Activated naive CD8-positive, alpha-beta T cell treated with anti-CD3 and anti-CD28 coated beads, Interleukin-2, amount 50 U/mL, for 24 hours (primary cell): Measurements from ENCODE around the gene MBNL2.

Experiments
- ATAC-seq: fragments of 150-1000 bp; cut with Tn5 transposase; one replicate; pipeline ENCODE4 v1.10.0; 2021
- DNase-seq: peaks from one replicate; pipeline ENCODE4 v3.0.0; 2021
- H3K27ac Mint-ChIP-seq: one replicate; pipeline ENCODE4 v1.8.0; 2021; ENCODE audit warnings: mild to moderate bottlenecking, mixed read lengths
- H3K27me3 Mint-ChIP-seq: one replicate; pipeline ENCODE4 v1.8.0; 2021; ENCODE audit warnings: mixed read lengths
- H3K36me3 Mint-ChIP-seq: one replicate; pipeline ENCODE4 v1.8.0; 2021; ENCODE audit warnings: low read depth, mixed read lengths
- H3K4me1 Mint-ChIP-seq: one replicate; pipeline ENCODE4 v1.8.0; 2021; ENCODE audit warnings: mixed read lengths
- H3K4me3 Mint-ChIP-seq: one replicate; pipeline ENCODE4 v1.8.0; 2021; ENCODE audit warnings: mild to moderate bottlenecking, moderate library complexity, mixed read lengths
- H3K9me3 Mint-ChIP-seq: one replicate; pipeline ENCODE4 v1.8.0; 2021; ENCODE audit warnings: mixed read lengths

The MBNL2 gene

DNA sequence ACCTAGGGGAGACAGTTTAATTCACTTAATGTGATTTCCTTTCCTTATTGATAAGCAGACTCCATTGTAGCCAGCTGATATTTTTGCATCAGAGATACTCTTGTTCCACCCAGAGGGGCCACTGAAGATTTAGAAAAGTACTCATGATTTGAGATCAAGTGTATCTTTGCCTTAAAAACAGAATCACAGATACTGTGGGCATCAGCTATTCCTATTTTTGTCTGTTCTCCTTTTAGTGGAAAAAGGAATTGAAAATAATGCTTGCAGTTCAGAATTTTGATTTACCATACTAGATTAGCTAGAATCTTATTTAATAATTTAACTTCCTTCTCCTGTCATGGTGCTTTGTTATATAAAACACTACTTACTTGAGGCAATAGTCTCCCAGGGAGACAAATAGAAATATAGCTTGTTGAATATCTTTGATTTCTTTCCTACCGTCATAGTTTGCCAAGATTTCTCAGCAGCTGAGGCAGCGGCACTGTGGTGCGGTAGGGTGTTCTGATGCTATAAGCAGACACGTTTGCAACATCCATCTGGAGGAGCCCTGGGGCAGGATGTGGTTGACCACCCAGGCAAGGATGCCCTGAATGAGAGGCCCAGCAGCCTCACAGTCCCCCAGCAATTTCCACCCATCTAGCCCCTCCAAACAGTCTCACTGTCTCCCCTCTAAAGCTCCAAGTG, 164.8 kb downstream of the MBNL2 start:
- H3K4me1 Mint-ChIP-seq: peaks cover 27% of the 10 kb centered on the region
- H3K36me3 Mint-ChIP-seq: peaks cover 16% of the 10 kb centered on the region
- DNase-seq (peak; percentile 45), ATAC-seq (peak; percentile 95)
- H3K27ac Mint-ChIP-seq: peak overlapping the region; percentile 58
- no peaks in the 10 kb centered on the region for H3K9me3 Mint-ChIP-seq
- H3K27me3 Mint-ChIP-seq: no peaks in the 10 kb centered on the region
- no peak overlapping the region for H3K4me3 Mint-ChIP-seq

DNA sequence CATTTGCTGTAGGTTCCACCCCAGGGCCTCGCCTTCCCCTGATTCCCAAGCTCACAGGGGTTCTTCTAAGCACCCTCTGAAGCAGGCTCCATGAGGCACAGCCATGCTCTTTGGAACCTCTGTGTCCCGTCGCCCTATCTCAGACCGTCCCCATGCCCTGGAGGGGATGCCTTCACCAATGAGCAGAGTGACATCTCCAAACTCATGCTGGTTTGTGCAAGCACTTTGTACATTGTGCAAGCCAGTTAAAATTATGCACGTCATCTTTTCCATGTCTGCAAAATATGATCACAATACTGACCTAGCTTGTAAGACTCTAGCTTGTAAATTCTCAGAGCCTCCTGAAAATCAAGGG, 165.3 kb downstream of the MBNL2 start:
- no peak for ATAC-seq
- Mint-ChIP-seq H3K4me3 (no peak overlapping the region), H3K27me3 (no peaks in the 10 kb centered on the region), H3K4me1 (peaks cover 27% of the 10 kb centered on the region), H3K9me3 (no peaks in the 10 kb centered on the region), H3K36me3 (peaks cover 13% of the 10 kb centered on the region), H3K27ac (peak overlapping the region; percentile 58)
- no peak for DNase-seq

DNA sequence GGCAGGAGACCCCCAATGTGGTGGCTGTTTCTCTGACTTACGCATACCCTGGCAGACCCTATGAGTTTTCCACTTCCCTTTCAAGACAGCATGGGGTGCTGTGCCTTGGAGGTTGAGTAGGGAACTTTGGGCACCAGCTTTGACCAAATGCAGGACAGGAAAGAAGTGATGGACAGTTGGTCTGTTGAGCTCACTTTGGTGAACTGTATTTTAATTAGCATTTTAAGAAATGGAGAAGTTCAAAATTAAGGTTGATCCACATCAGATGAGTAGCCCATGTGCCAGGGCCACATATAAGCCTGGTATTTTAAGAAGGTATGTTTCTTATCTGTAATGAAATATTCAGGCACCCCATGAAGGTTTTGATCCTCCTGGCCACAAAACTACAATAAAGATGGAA, 165.8 kb downstream of the MBNL2 start:
- DNase-seq: no peak
- H3K36me3 Mint-ChIP-seq: peaks cover 10% of the 10 kb centered on the region
- no peaks in the 10 kb centered on the region for H3K9me3 Mint-ChIP-seq
- peak overlapping the region; percentile 58 for H3K27ac Mint-ChIP-seq
- no peaks in the 10 kb centered on the region for H3K27me3 Mint-ChIP-seq
- ATAC-seq: no peak
- peaks cover 27% of the 10 kb centered on the region for H3K4me1 Mint-ChIP-seq
- H3K4me3 Mint-ChIP-seq: no peak overlapping the region

DNA sequence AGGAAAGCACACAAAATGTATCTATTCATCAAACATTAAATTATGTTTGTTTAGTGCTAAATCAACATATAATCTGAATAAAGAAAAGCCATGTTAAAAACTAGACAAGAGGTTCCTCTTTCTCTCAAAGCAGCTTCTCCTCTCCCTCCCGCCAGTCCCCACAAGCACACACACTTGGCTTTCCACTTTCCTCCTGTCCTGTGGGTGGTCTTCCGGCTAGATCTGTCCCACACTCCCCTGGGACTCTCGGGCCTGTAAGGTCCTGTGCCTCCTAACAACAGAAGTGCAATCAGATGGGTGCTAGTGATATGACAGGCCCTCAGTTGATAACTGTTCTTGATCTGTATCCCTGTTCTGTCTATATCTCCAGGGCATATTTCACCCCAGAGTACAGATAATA, 166.2 kb downstream of the MBNL2 start:
- Mint-ChIP-seq H3K27me3 (no peaks in the 10 kb centered on the region), H3K4me3 (no peak overlapping the region), H3K9me3 (no peaks in the 10 kb centered on the region), H3K4me1 (peaks cover 27% of the 10 kb centered on the region), H3K27ac (peak overlapping the region; percentile 17), H3K36me3 (peaks cover 8% of the 10 kb centered on the region)
- ATAC-seq (no peak), DNase-seq (no peak)

DNA sequence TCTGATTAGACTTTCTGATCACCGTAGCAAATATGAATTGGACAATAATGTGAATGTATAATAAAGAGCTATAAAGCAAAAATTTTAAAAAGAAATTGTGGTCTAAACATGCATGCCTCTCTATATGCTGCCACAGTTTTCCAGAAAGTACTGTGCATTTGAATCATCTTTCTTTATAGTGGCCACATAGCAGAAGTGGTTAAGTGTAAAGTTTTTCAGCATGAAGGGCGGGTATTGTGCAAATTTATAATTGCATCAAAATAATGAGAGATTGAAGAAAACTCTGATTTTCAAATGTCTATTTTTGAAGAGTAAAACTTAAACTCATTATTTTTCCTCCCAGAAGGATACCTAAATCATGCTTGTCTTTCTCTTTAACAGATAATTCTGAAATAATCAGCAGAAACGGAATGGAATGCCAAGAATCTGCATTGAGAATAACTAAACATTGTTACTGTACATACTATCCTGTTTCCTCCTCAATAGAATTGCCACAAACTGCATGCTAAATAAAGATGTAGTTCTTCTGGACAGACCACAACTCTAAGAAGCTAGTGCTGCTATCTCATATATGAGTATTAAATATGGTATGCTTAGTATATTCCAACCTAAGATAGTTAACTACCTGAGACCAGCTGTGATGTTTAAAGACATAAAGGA, 168.9 kb downstream of the MBNL2 start:
- Mint-ChIP-seq H3K27me3 (no peaks in the 10 kb centered on the region), H3K4me1 (peaks cover 20% of the 10 kb centered on the region), H3K27ac (no peak overlapping the region), H3K4me3 (no peak overlapping the region), H3K36me3 (peaks cover 5% of the 10 kb centered on the region), H3K9me3 (no peaks in the 10 kb centered on the region)
- ATAC-seq (no peak), DNase-seq (no peak)

DNA sequence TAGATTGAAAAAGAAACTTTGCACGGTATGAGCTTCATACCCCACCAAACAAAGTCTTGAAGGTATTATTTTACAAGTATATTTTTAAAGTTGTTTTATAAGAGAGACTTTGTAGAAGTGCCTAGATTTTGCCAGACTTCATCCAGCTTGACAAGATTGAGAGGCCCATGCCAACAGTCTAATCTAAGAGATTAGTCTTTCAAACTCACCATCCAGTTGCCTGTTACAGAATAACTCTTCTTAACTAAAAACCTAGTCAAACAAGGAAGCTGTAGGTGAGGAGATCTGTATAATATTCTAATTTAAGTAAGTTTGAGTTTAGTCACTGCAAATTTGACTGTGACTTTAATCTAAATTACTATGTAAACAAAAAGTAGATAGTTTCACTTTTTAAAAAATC, 169.9 kb downstream of the MBNL2 start:
- H3K4me3 Mint-ChIP-seq: no peak overlapping the region
- H3K36me3 Mint-ChIP-seq: peaks cover 5% of the 10 kb centered on the region
- H3K27me3 Mint-ChIP-seq: no peaks in the 10 kb centered on the region
- ATAC-seq: no peak
- H3K9me3 Mint-ChIP-seq: no peaks in the 10 kb centered on the region
- H3K4me1 Mint-ChIP-seq: peaks cover 11% of the 10 kb centered on the region
- no peak for DNase-seq
- no peak overlapping the region for H3K27ac Mint-ChIP-seq

DNA sequence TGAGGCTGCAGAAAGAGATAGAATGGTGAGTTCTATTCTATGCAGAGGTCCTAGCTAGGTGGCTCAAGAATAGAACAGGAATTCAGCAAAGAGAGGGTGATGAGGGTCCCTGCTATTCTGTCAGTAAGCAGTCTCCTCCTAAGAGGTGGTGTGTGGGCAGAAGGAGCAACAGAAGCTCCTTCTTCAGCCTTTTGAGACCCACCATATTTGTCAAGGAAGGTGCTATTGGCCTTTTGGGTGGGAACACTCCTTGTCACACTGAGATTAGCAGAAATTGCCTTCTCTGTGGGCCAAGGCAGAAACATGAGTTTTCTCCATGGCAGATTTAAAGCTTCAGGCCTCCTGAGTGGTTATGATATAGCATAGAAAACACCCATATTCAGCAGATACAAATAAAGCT, 172.4 kb downstream of the MBNL2 start:
- DNase-seq: no peak
- Mint-ChIP-seq H3K36me3 (peaks cover 5% of the 10 kb centered on the region), H3K4me3 (no peak overlapping the region), H3K4me1 (no peaks in the 10 kb centered on the region), H3K27me3 (no peaks in the 10 kb centered on the region), H3K9me3 (no peaks in the 10 kb centered on the region), H3K27ac (no peak overlapping the region)
- no peak for ATAC-seq

DNA sequence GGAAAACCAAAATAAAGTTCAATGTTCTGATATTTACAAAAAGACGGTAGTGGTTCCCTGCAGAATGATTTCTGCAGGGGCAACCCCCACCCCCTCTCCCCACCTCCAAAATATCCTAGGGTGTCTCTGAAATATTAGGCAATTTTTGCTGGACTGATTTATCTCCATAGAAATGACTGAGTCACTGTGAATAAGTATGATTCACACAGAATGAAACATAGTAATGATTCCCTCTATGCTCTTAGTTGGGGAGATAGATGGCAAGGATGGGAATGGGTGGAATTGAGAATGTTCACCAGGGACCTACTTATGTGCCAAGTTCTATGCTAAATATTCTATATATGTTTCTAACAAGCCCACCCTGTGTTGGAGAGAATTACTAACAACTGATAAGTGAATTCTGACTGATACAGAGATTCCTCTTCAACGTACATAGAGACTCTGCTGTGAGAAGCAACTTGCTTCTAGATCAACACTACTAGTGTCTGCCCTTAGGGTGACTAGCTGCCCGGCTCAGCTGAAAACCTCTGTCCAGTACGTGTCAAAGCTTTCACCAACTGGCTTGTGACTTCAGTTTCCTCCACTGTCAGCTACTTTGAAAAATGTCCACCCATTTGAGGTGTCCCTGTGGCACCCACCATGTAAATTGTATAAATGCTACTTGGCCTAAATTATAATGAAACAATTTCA, 173.5 kb downstream of the MBNL2 start:
- Mint-ChIP-seq H3K27me3 (no peaks in the 10 kb centered on the region), H3K27ac (no peak overlapping the region), H3K9me3 (no peaks in the 10 kb centered on the region), H3K4me3 (no peak overlapping the region), H3K36me3 (peaks cover 5% of the 10 kb centered on the region), H3K4me1 (no peaks in the 10 kb centered on the region)
- DNase-seq: no peak
- ATAC-seq: no peak

DNA sequence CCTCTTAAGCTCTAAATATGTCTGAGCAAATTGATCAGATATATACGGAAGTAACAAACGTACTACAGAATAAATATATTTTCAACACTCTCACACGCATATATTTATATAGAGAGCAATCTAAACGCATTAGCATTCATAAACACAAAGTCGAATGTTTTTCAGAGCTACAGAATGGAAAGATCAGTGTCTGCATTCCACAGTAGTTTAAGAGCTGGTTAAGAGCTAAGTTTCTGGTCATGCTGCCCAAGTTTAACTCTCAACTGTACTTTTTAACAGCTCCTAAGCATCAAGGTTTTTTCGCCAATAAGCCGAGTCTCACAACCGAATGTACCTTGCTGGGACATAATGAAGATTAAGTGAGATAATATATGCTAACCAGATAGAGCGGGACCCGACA, 175.1 kb downstream of the MBNL2 start:
- peaks cover 14% of the 10 kb centered on the region for H3K36me3 Mint-ChIP-seq
- H3K27me3 Mint-ChIP-seq: no peaks in the 10 kb centered on the region
- ATAC-seq (no peak), DNase-seq (no peak)
- H3K27ac Mint-ChIP-seq: no peak overlapping the region
- no peaks in the 10 kb centered on the region for H3K4me1 Mint-ChIP-seq
- H3K4me3 Mint-ChIP-seq: no peak overlapping the region
- H3K9me3 Mint-ChIP-seq: peaks cover 11% of the 10 kb centered on the region

DNA sequence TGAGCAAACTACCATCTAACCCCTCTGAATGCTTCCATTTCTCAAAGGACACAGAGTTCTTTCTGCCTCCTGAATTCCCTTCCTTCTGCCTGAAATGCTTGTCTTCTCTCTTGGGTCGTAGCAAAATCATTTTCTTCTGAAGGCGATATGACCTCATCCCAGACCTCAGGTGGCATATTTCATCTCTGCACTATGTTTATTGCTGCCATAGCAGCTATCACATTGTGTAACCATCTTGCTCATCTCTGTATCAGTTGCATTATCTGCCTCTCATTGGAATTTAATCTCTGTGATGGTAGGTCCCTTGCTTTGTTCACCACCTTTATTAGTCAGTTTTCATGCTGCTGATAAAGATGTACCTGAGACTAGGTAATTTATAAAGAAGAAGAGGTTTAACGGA, 179.3 kb downstream of the MBNL2 start:
- Mint-ChIP-seq H3K4me1 (no peaks in the 10 kb centered on the region), H3K27me3 (no peaks in the 10 kb centered on the region), H3K9me3 (peaks cover 11% of the 10 kb centered on the region), H3K36me3 (peaks cover 8% of the 10 kb centered on the region), H3K4me3 (no peak overlapping the region), H3K27ac (no peak overlapping the region)
- no peak for ATAC-seq
- no peak for DNase-seq

DNA sequence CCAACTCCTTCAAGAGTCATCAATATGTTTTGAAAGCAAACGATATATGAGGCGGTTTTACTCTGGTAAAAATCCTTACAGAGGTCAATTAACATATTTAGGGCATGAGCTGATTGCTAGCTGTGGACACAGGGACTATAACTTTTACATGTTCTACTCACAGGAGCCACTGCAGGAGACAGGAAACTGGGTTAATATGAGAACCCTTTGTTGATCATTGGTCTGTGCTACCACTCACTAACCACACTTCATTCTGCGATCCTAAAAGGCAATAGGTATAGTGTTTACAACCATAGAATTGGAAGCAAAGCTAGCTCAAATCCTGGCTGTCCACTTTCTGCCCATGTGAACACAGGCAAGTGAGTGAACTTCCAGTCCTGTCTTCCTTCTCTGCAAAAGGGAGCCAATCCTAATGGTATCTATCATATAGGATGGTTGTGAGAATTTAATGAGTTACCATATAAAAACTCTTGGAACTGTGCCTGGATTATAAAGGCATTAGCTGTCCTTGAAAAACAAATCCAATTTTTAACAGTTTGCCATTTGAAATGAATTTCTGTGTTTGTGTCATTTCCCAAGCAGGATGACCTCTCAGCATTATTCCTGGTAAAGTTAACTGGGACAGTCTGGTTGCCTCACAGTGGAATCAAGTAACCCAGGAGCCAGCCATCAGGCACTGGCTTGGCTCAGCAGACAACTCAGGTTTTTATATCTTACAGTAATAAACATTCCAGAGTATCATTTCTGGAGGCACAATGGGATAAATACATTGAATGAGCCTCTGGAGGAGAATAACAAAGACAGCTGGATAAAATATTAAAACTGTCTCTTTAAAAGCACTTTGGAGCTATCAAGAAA, 182.0 kb downstream of the MBNL2 start:
- no peak for ATAC-seq
- DNase-seq: no peak
- peaks cover 8% of the 10 kb centered on the region for H3K36me3 Mint-ChIP-seq
- peaks cover 11% of the 10 kb centered on the region for H3K9me3 Mint-ChIP-seq
- H3K4me1 Mint-ChIP-seq: no peaks in the 10 kb centered on the region
- peaks cover 8% of the 10 kb centered on the region for H3K27me3 Mint-ChIP-seq
- H3K27ac Mint-ChIP-seq: no peak overlapping the region
- no peak overlapping the region for H3K4me3 Mint-ChIP-seq

DNA sequence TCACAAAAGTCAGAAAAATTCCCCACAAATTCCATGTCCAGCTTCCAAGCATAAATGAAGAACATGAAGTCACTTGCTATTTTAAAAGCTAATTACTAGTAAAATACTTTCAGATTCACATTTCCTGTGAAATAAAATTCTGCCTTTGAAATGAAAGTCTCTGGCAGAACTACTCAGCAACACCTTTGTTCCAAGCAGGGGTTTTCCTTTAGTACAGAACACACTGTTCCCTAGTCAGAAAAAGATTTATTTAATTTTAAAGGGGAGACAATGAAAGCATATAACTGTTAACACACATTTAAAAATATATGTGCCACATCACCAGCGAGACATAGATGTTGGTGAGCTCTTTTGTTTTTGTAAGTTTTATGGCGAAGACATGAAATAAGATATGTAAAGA, 185.4 kb downstream of the MBNL2 start:
- no peak for ATAC-seq
- peaks cover 8% of the 10 kb centered on the region for H3K27me3 Mint-ChIP-seq
- no peak for DNase-seq
- H3K36me3 Mint-ChIP-seq: no peaks in the 10 kb centered on the region
- H3K9me3 Mint-ChIP-seq: no peaks in the 10 kb centered on the region
- H3K4me1 Mint-ChIP-seq: no peaks in the 10 kb centered on the region
- no peak overlapping the region for H3K4me3 Mint-ChIP-seq
- no peak overlapping the region for H3K27ac Mint-ChIP-seq

DNA sequence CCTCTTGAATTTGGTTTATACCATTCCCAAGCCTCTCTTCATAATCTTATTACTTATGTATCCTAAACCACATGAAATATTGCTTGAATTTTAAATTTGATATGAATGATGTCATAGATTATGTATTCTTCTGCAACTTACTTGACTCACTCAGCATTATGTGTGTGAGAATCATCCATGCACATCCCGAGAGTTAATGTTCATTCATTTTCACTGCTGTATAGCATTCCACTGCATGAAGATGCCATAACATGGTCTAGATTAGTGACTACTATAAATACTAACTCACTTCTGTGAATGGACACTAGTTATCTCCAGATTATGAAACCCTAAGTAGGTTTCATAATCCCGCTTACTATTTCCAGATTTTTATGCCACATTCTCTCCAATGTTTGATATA, 186.8 kb downstream of the MBNL2 start:
- Mint-ChIP-seq H3K4me1 (no peaks in the 10 kb centered on the region), H3K4me3 (no peak overlapping the region), H3K9me3 (no peaks in the 10 kb centered on the region), H3K27ac (no peak overlapping the region), H3K36me3 (no peaks in the 10 kb centered on the region), H3K27me3 (peaks cover 8% of the 10 kb centered on the region)
- DNase-seq (no peak), ATAC-seq (no peak)

DNA sequence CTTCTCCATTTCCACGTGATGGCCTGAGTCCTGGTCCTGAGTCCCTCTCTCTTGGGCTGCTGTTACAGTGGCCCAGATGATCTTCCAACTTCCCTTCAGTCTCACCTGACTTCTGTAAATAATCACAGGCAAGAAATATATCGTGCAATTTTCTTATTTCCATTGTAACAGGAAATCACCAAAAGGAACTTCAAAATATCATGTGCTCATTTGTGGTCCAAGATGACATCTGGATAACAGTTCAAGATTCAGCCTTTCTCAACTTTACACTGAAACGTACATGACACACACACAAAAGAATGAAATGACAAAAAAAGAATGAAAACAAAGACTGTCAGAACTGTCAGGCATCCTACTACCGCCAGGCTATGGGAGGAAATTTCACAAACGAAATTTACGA, 189.9 kb downstream of the MBNL2 start:
- Mint-ChIP-seq H3K36me3 (no peaks in the 10 kb centered on the region), H3K27ac (no peak overlapping the region), H3K9me3 (no peaks in the 10 kb centered on the region), H3K4me3 (no peak overlapping the region), H3K27me3 (peaks cover 9% of the 10 kb centered on the region), H3K4me1 (no peaks in the 10 kb centered on the region)
- no peak for DNase-seq
- no peak for ATAC-seq
